ENCODE measurements around the gene DUS3L. TPM values are rescaled to one million over a fixed set of nuclear protein-coding genes. Genes with fewer than 3 reads are reported as not detected.

DUS3L gene
- total RNA-seq, 1 donor from 2014 or later, result 55.5 TPM

GRCh38 chr19:5803752-5804515 is 13.0 kb upstream of the DUS3L start:
- Histone ChIP-seq H3K27me3 (ENCODE audit: control insufficient read depth, insufficient read depth, low read length) (peaks cover 7% of the 10 kb centered on the region), H3K4me3 (ENCODE audit: low read depth, low read length) (peak overlapping the region; percentile 24), H3K36me3 (ENCODE audit: control insufficient read depth, insufficient read depth, low read length) (no peaks in the 10 kb centered on the region)
- peak; percentile 66 for DNase-seq (ENCODE audit: low read depth)
- peak; percentile 99 for TF ChIP-seq CTCF (IDR thresholded peaks at IDR 0.05; ENCODE audit: insufficient read depth, low read length, severe bottlenecking)
- no peak for FAIRE-seq

GRCh38 chr19:5803441-5803751 is 12.4 kb upstream of the DUS3L start:
- TF ChIP-seq CTCF (IDR thresholded peaks at IDR 0.05; ENCODE audit: insufficient read depth, low read length, severe bottlenecking), result no peak
- DNase-seq (ENCODE audit: low read depth) (peak; percentile 15), FAIRE-seq (no peak)
- no peaks in the 10 kb centered on the region for H3K36me3 ChIP-seq (ENCODE audit: control insufficient read depth, insufficient read depth, low read length)
- peaks cover 9% of the 10 kb centered on the region for H3K27me3 ChIP-seq (ENCODE audit: control insufficient read depth, insufficient read depth, low read length)
- peak overlapping the region; percentile 24 for H3K4me3 ChIP-seq (ENCODE audit: low read depth, low read length)

GRCh38 chr19:5801796-5802619 is 11.0 kb upstream of the DUS3L start:
- no peak for FAIRE-seq
- DNase-seq (ENCODE audit: low read depth), result no peak
- Histone ChIP-seq H3K4me3 (ENCODE audit: low read depth, low read length) (no peak overlapping the region), H3K27me3 (ENCODE audit: control insufficient read depth, insufficient read depth, low read length) (peaks cover 9% of the 10 kb centered on the region), H3K36me3 (ENCODE audit: control insufficient read depth, insufficient read depth, low read length) (no peaks in the 10 kb centered on the region)
- no peak for TF ChIP-seq CTCF (IDR thresholded peaks at IDR 0.05; ENCODE audit: insufficient read depth, low read length, severe bottlenecking)

GRCh38 chr19:5800361-5801270 is 9.7 kb upstream of the DUS3L start:
- TF ChIP-seq CTCF (IDR thresholded peaks at IDR 0.05; ENCODE audit: insufficient read depth, low read length, severe bottlenecking), result no peak
- peaks cover 6% of the 10 kb centered on the region for H3K27me3 ChIP-seq (ENCODE audit: control insufficient read depth, insufficient read depth, low read length)
- no peak for FAIRE-seq
- H3K36me3 ChIP-seq (ENCODE audit: control insufficient read depth, insufficient read depth, low read length), result no peaks in the 10 kb centered on the region
- DNase-seq (ENCODE audit: low read depth), result no peak
- H3K4me3 ChIP-seq (ENCODE audit: low read depth, low read length), result no peak overlapping the region

- H3K36me3 ChIP-seq (ENCODE audit: control insufficient read depth, insufficient read depth, low read length), result no peaks in the 10 kb centered on the region
- DNase-seq (ENCODE audit: low read depth), result no peak
- peaks cover 4% of the 10 kb centered on the region for H3K27me3 ChIP-seq (ENCODE audit: control insufficient read depth, insufficient read depth, low read length)
- FAIRE-seq, result no peak
- TF ChIP-seq CTCF (IDR thresholded peaks at IDR 0.05; ENCODE audit: insufficient read depth, low read length, severe bottlenecking), result no peak
- H3K4me3 ChIP-seq (ENCODE audit: low read depth, low read length), result no peak overlapping the region
These were observed 8.6 kb upstream of the DUS3L start for GRCh38 chr19:5799247-5800241.

Measured in bronchial epithelial cell (primary cell).